ENCODE measurements around the gene OBP2A.

The OBP2A gene

DNA sequence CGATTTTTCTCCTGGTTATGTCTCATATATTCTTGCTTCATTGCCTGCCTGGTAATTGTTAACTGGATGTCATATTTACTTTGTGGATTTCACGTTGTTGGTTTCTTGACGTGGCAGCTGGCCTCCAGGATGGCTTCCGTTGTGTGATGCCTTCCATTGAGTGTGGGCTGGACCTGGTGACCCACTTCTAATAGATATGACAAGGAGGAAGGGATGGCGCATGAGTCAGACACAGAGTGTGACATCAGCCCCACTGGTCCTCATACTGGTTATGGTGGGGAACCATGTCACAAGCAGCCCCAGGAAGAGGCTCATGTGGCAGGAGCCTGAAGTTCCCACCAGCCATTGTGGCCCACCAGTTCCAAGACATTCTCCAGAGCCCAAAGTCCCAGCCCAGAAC, 9.3 kb downstream of the OBP2A start:
- DNase-seq = no peak

DNA sequence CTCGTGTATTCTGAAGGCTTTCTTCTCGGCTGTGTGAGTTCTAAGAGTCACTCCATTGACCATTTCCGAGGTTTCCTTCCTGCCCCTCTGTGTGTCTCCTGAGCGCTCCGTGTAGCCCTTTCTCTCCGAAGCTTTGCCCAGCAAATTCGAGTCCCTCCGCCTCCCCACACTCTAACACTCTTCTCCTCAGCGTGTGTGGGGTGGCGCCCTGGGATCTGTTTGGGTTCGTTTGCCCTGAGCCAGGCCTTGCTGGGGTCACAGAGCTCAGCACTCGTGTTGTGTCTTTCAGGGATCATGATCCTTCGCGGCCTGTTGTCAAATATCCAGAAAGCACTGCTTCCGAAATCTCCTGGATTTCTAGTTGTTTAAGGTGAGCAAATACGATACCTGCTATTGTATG, 10.0 kb downstream of the OBP2A start:
- no peak for DNase-seq

DNA sequence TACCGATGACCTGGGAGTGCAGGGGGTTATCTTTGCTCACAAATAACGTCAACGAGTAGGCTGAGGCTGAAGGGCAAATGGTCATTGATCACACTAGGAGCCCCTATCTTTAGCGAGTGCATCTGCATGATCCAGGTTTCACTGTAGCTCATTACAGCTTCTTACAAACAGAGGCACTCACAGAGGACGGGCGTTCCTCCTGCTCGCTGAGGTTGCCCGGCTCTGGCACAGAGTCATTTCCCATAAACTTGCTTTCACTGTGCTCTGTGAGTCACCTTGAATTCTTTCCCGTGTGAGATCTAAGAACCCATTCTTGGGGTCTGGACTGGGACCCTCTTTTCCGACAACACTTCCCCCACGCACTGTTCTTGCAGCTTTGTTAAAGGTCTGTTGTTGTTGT, 13.7 kb downstream of the OBP2A start:
- no peak for DNase-seq

DNA sequence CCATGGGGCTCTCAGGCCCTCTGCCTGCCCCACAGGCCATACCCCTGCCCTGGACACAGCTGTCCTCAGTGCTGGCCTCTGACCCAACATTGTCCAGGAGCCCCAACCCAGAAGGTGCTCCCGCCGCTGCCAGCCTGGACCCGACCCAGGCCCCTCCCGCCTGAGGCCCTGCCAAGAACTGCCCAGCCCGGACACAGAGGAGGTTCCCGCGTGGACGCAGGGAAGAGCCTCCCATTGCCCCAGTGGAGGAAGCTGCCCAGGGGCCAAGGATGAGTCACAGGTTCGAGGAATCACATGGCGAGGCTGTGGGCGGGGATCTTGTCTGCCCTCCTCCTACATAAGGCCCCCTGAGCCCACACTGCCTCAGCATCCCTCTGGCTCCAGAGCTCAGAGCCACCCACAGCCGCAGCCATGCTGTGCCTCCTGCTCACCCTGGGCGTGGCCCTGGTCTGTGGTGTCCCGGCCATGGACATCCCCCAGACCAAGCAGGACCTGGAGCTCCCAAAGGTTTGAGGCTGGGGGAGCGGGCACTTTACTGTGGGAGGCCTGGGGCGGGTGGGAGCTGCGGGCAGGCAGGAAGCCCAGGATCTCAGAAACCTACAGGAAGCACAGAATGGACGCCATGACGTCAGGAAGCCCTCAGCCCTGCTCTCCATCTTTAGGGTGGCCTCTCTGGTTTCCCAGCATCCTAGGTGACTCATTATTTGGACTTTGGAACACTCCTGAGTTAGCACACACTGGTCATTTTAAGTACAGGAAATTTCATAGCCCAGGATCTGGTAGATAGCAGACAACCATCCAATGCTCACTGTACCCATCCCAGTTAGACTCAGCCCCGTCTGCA, 15.7 kb downstream of the OBP2A start, which contains the start of gene PAEP:
Gene PAEP, plus strand, starts transcription at position 366 of the 844 bp plus-strand sequence.
- DNase-seq = no peak

DNA sequence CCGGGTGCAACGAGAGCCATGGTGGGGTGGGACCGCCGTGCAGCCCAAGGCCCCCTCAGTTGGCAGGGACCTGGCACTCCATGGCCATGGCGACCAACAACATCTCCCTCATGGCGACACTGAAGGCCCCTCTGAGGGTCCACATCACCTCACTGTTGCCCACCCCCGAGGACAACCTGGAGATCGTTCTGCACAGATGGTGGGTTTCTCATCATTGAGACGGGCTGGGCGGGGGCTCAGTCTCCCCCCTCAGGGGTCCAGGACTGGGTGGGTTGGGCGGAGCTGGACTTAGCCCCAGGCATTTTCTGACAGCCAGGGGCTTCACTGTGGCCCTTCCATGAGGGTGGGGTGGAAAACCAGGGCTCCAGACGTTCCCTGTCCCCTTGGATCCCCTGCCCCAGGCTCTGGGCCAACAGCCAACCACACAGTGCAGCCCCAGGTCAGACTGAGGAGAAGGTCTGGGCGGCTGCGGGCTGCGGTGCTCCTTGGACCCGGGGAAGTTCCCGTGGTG, 16.4 kb downstream of the OBP2A start:
- no peak for DNase-seq

DNA sequence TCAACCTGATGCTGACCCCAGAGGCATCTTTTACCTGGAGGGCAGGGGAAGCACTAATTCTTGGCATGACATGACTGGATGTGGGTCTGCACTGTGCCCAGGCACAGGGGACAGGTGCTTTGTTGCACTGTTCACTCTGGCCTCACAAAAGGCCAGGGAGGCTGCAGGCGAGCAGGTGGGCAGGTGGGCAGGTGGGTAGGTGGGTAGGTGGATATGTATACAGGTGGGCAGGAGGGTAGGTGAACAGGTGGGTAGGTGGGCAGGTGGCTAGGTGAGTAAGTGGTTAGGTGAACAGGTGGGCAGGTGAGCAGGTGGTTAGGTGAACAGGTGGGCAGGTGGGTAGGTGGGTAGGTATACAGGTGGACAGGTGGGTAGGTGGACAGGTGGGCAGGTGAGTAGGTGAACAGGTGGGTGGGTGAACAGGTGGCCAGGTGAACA, 17.1 kb downstream of the OBP2A start:
- no peak for DNase-seq

DNA sequence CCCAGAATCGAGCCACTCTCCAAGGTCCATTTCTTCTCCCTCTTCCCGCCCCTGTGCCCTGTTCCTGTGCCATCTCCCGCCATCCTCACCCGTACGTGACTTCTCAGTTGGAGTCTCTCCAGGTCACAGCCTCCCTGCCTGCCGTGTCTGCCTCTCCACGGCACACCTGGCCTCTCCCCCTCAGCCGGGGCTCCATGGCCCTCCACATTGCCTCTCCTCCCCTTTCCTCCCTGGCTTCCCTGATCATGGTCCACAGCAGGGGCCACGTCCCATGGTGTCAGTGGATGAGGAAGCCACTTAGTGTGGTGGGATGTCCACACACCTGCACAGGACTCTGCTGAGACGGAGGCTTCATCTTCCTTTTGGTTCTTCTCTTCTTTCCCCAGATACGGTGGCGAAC, 17.9 kb downstream of the OBP2A start:
- DNase-seq = no peak

DNA sequence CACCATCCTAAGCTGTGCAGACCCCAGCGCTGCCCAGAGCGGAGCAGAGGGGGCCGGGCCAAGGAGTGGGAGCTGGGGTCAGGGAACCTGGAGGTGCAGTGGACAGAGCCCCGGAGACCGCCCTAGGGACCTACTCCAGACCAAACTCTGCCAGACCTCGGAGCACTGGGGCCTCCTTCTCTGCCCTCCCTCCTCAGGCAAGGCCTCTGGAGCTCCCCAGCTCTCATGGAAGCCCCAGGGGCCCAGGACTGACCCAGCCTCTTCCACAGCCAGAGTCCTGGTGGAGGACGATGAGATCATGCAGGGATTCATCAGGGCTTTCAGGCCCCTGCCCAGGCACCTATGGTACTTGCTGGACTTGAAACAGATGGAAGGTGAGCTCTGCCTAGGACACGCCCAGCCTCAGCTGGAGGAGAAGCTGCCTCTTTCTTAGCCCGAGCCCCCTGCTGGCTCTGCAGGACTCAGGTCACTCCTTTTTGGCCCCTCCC, 19.3 kb downstream of the OBP2A start:
- no peak for DNase-seq

DNA sequence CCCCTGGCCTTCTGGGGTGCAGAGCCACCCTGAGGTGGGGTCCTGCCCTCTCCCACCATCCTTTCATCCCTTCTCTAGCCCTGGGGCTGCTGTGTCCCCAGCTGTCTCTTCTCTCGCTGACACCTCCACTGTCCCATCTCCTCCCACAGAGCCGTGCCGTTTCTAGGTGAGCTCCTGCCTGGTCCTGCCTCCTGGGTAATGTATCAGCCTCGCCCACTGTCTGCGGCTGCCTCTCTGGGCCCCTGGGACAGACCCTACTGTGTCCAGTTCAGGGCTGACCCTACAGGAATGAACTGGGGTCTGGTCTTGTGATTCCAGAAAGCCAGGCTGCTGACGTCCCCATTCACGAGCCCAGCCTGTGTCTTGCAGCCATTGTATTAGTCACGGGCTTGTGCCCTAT, 19.7 kb downstream of the OBP2A start:
- no peak for DNase-seq

DNA sequence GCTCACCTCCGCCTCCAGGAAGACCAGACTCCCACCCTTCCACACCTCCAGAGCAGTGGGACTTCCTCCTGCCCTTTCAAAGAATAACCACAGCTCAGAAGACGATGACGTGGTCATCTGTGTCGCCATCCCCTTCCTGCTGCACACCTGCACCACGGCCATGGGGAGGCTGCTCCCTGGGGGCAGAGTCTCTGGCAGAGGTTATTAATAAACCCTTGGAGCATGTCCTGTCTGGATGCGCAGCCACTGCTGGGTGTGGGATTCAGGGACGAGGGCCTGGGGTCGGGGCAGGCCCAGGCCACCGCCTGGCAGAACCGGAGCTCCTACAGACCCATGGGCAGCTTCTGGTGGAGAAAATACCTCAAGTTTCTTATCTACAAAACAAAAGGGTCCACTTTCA, 20.6 kb downstream of the OBP2A start:
- no peak for DNase-seq

DNA sequence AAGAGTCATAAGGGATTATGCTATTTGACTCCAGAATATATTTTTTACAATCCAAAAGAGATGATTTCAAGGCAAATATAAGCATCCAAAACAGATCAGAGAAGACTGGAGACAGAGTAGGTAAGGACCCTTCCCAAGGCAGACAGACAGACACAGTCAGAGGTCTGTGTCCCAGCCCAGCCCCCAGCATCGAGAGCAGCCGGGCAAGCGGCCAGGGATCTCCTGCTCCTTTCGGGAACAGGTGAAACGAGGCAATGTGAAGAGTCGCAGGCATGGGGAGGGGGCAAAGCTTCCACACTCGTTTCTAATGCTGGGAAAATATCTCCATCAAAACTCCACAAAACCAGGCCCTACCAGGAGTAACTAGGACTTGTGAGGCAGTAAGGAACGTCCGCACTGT, 21.4 kb downstream of the OBP2A start:
- no peak for DNase-seq

DNA sequence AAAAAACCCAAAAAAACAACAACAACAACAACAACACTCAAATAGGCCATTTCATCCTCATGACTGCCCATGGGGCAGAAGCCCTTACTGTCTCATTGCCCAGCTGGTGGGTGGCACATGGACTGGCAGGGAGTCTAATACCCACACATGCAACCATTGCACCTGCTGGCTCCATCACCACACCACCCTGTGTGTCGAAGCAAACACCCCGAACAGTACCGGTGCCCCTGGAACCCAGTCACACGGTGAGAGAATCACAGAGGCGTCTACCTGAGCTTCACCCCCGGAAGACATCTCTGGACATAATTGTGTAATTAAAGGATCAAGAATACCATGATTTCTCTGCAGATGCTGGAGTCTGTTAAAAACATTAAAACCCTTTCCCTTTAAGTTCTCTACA, 22.1 kb downstream of the OBP2A start:
- DNase-seq = no peak

DNA sequence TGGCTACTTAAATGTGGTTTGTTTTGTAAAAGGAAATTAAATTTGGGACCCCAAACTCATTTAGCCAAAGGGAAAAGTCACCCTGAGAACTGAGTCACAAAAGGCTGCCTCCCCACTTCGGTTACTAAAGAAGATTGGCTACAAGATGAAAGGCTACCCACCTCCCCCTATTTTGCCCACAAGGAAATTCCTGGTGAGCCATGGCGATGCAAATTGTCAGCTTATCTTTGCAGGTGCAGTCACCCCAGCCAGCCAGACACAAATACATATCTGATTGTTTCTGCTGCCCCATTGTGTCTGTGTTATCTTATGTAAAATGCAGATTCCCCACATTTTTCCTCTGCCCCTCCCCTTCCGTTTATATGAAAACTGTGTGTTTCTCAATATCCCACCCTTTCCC, 24.5 kb downstream of the OBP2A start:
- DNase-seq = no peak

DNA sequence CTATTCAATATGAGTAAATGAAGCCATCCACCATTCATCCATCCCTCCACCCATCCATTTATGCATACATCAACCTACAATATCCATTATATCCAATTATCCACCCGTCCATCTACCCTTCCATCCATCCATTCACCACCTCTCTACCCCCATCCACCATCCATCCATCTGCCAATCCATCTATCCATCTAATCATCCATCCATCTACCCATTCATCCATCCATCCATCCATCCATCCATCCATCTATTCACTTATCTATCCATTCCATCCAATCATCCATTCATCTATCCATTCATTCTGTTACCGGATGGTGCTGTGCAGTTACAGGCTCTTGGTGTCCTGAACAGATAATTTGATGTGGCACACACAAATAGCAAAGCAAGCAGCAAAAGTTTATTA, 26.3 kb downstream of the OBP2A start:
- DNase-seq = no peak

DNA sequence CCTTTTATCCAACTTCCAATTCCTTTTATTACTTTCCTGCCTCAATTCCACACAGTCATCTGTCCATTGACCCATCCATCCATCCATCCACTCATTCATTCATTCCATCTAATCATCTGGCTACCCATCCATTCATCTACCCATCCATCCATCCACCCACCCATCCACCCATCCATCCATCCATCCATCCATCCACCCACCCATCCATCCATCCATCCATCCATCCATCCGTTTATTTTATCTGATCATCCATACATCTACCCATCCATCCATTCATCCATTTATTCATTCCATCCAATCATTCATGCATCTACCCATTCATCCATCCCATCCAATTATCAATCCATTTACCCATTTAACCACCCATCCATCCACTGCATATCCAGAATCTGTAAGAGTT, 27.2 kb downstream of the OBP2A start:
- no peak for DNase-seq

DNA sequence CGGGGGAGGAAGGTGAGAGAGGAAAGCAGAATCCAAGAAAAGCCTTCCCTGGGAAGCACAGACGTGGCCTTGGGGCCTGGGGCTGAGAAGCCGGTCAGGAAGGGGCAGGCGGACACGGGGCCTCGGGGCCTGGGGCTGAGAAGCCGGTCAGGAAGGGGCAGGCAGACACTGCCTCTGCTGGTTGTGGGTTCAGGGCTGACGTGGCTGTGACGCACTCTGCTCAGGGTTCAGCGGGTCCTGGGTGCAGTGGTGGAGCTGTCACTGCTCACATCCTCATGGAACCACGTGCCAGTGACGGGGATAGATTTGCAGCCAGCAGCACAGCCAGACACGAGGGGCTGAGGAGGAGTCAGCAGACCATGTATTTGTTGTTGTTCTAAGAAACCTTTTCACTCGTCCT, 28.4 kb downstream of the OBP2A start:
- DNase-seq = no peak

DNA sequence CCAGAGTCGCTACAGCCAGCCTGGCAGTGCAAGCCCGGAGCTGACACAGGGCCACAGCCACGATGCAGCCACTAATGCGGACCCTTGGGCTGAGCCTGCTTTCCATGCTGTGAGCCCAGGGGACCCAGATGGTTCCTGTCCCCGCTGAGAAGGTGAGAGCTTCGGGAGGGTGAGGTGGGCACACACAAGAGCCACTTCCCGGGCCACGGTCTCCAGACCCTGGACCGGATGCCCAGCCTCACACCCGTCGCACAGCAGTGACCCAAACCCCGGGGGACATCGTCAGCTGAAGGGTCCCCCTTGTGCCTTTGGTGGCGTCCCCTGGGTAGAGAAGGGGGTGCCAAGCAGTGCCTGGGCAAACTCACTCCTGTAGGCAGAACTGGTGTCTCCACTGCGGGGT, 29.0 kb downstream of the OBP2A start:
- DNase-seq = no peak

DNA sequence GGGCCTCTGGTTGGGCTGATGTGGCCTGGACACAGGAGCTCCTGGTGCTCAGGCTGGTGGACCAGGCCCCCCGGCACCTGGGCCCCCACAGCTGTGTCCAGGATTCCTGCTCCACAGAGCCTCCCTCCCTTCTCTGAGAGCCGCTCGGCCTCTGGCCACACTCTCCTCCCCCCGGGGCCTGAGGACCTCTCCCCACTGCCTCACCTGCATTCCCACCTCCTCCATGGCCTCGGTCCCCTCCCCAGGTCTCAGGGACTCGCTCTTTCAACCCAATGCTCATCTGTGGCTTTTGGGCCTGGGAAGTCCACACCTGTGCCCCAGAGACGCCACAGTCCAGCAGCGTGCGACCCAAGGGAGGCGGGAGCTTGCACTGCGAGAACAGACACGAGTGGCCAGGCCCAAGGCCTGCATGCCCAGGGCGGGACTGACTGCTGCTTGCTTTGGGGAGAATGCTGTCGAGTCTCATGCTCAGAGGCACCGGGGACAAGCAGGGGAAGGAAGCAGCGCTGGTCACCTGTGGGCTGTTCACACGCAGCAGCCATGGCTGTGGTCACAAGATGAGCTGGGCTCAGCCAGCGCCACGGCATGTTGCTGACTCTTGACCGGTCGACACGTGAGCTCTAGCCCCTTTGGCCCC, 30.2 kb downstream of the OBP2A start:
- DNase-seq = no peak

DNA sequence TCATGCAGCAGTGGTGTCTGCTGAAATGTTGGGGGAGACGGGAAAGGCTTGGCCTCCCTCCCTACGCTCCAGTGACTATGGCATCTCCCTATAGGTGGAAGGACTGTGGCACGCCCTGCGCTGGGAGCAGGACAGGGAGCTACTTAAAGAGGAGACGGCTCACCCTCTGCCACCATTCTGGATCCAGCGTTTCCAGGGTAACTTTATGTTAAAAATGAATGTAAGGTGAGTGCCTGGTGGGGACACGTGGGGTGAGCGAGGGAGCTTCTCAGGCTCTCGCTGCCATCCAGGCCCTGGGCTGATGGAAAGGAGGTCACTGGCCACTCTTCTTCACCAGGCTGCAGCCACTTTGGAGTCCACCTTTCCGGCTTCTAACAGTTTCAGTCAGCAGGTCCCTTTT, 31.3 kb downstream of the OBP2A start:
- no peak for DNase-seq

DNA sequence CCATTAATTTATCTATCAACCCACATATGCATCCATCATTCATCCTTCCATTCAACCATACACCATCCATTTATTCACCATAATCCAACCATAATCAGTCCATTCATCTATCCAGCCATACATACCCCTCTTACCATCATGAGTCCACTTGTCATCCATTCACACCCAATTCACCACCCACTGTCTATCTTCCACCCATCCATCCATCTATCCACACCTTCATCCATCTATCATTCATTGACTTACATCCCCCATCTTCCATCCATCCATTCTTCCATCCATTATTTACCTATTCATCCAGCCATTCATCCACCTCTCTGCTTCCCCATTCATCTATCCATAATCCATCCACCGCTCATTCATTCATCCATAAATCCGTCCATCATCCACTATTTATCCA, 33.4 kb downstream of the OBP2A start:
- no peak for DNase-seq

DNA sequence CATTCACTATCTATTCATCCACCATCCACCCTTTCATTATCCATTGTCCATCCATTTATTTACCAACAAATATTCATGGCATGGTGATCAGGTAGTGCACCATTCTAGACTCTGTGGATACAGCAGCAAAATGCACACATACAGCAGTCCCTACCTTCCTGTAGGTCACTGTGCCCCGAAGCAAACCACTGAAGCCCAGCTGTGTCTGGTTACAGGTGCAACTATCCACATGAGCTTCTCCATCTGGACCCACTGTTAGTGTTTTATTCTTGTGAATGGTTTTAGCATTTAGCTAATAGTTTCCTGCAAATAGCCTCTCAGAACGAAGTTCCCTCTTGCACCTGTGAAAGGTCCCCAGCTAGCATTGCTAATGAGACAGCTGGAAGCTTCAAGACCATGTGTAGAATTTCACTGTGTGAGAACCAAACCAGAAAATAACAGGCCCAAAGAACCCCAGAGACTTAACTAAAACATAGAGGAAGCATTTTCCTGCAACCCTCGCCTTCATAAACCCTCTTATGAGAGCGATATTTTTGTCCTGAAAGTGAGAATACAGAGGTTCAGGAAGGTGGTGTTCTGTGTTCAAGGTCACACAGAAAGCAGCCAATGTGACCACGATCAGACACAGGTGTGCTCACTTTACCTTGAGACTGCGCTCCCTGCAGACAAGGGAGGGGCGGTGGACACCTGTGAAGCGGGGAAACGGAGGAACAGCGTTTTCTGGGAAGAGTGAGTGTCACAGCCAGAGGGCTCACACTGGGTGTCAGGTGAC, 34.1 kb downstream of the OBP2A start:
- no peak for DNase-seq

DNA sequence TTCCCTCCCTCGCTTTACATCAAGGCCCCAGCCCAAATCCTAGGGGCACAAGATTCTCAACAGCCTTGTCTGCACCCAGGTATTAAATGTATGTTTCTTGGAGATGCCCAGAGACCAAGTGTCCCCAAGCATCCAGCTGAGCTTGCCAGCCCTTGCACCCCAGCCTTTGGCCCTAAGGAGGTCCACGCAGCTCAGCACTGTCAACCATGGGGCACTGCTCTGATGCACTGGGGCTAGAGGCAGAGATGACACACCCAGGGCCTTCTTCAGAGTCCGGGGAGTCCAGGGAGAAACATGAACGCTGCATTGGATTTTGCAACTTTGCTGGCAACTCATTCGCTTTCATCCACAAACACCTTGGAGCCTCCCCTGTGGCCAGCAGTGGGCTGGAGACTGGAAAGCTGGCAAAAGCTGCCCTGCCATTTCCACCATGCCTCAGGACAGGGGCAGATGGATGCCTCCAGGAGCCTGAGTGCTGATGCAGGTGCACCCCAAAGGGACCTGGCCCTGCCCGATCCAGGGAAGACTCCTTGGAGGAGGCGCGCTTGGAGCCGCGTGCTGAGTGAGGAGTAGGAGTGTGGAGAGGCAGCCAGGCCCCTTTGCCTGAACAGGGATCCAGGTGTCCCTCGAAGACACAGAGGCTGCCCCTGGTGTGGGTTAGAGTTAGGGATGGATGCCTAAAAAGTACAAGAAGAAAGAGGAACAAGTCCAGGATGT, 34.9 kb downstream of the OBP2A start:
- no peak for DNase-seq

All from NCI-H2081 treated with DMSO at 0.1 percent for 48 hours (cell line).